Tongue (tissue), 2 donors: ENCODE measurements around the gene POTEI. TPM values are rescaled to one million over a fixed set of nuclear protein-coding genes. Genes with fewer than 3 reads are reported as not detected.
"Not testable (repeated sequence)": the region's sequence is repeated elsewhere in the genome, so short reads cannot be mapped to it uniquely, and the experiment has no call there.

ENCODE experiments used
- DNase-seq: peaks from one replicate; pipeline ENCODE4 v3.0.0-alpha.2; 2015
- total RNA-seq: library from RNA; depleted of rRNA; stranded (reverse); fragments of >200 nt; gene quantifications from one replicate; pipeline ENCODE4 v1.2.3, GENCODE V29; 2014

Gene POTEI
- 0.21 TPM for total RNA-seq

DNA sequence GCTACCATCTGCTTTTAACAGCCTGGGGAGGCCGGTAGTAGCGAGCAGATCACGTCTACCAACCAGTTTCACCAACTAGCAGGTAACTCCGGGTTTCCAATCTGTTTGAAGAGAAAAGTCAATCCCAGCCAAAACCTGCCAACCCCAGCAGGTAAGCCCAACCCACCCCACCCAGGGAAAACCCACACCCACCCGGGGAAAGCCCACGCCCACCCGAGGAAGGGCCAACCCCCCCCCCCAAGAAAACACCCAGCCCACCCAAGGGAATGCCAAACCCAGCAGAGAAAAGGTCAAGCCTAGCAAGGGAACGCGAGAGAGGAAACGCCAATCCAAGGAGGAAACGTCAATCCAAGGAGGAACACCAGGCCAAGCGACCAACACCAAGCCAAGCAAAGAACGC, at the start of gene POTEI:
Gene POTEI, minus strand, starts transcription at position 101 of the 400 bp plus-strand sequence. Its CDS starts 93 bp downstream, at position 8.
- DNase-seq, result not testable (repeated sequence)

DNA sequence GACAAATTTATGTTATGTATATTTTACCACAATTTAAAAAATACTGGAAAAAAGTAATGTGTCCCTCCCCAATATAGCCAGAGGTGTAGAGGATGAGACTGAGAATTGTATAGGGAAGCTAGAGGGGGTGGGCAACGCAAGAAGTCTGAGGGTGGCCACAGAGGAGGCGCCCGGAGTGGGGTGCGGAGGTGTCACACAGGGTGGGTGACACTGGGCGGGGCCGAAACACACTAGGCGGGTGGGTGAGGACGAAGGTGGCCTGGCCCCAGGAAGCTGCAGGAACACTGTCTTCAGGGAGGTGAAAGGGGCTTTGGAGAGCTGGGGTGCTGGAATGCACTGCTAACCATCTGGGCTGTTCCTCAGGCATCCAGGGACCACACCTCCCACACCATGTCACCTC, 47.3 kb upstream of the POTEI start:
- DNase-seq, result not testable (repeated sequence)

GRCh38 chr2:130554178-130554577, 45.0 kb upstream of the POTEI start:
- DNase-seq, result not testable (repeated sequence)

- DNase-seq, result not testable (repeated sequence)
Measured at GRCh38 chr2:130549475-130549874, 40.3 kb upstream of the POTEI start.

GRCh38 chr2:130548418-130548817, 39.3 kb upstream of the POTEI start:
- not testable (repeated sequence) for DNase-seq

DNA sequence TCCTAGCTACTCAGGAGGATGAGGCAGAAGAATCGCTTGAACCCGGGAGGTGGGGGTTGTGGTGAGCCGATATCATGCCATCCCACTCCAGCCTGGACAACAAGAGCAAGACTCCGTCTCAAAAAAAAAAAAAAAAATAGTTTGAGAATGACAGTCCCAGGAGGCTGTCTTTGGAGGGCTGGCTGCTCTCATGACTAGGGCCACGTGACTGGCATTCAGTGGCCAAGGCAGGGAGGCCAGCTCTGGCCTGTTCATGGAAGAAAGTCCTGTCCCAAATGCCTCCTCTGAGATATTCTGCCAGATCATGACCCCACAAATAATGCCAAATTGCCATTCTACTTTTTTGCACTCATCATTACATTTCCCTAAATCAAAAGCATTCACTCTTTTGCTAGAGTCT, 35.9 kb upstream of the POTEI start:
- not testable (repeated sequence) for DNase-seq

DNA sequence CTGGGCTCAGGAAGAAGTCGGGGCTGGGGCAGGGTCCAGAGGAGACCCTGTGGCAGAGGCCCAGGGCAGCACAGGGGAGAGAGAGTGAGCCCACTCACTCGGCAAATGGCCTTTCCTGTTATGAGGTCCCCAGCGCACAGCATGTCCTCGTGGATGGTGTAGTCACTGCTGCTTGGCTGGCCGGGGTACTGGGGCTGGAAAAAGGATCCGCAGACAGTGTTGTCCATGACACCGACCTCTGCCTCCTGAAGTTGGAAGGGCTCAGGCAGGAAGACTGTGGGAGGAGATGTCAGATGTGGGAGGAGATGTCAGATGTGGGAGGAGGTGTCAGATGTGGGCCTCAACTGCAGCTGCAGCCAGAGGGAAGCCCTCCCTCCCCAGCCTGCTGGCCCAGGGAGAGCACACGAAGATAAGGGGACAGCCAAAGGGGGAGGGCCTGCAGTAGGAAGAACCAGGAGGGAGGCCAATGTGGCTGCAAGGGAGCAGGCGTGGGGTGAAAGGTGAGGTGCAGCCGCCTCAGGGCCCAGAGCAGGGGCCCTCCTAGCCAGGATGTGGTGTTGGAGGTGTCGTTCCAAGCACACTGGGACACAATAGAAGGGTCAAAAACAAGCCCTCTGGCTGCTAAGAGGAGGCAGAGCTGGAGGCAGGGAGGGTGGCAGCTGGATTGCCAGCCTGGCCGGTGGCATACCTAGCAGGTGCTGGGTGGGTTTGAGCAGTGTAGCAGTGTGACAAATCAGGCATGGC, 34.8 kb upstream of the POTEI start:
- not testable (repeated sequence) for DNase-seq

DNA sequence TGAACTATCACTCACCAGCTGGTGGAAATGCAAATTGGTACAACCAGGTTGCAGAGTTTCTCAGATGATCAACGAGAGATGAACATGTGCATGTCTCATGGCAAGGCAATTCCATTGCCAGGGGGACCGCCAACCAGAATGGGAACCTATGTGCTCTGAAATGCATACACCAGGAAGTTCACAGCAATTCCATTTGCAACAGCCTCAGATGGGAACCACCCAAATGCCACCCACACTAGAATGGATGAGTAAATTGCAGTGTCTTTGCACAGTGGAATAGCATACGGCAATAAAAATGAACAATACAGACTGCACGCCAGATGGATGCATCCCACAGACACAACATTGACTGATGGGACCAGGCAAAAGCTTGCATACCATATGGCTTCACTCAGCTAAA, 33.7 kb upstream of the POTEI start:
- DNase-seq, result not testable (repeated sequence)

- DNase-seq, result not testable (repeated sequence)
Measured at GRCh38 chr2:130538271-130538670, 29.1 kb upstream of the POTEI start.

GRCh38 chr2:130536654-130537053, 27.5 kb upstream of the POTEI start:
- not testable (repeated sequence) for DNase-seq

GRCh38 chr2:130531672-130532071, 22.5 kb upstream of the POTEI start:
- not testable (repeated sequence) for DNase-seq

- DNase-seq, result not testable (repeated sequence)
Measured at GRCh38 chr2:130531225-130531624, 22.1 kb upstream of the POTEI start.

DNA sequence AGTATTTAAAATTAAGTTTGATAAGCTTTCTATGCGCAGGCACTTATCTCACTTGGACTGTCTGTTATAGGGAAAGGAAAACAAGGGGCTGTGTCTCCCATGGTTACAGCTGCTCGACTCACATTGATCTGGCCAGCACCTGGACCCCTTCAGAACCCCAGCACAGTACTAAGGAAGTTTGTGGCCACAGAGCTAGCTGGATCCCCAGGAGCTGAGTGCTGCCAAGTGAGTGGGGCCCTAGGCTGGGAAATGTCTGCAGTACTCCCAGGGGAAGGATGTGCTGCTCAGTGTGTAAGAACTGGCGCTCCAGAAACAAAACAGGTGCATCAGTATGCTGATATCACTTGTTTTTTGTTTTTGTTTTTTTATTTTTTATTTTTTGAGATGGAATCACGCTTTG, 21.1 kb upstream of the POTEI start:
- not testable (repeated sequence) for DNase-seq

DNA sequence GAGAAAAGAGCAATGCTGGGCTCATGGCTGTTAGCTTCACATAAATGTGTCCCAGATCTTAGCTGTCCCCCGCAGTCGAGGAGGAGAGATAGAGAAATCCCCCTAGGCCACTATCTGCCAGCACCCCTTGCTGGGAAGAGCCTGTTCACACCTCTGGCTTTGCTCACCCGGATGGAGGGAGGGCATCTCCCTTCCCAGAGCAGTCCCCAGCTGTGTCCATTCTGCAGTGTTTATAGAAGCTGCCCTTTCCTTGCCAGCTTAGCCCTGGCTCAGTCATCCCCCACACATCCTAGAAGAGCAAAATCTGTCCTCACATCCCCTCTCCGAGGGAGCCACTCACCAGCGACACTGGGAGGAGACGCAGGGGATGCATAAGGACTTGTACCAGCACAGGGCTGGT, 20.4 kb upstream of the POTEI start:
- DNase-seq, result not testable (repeated sequence)

DNA sequence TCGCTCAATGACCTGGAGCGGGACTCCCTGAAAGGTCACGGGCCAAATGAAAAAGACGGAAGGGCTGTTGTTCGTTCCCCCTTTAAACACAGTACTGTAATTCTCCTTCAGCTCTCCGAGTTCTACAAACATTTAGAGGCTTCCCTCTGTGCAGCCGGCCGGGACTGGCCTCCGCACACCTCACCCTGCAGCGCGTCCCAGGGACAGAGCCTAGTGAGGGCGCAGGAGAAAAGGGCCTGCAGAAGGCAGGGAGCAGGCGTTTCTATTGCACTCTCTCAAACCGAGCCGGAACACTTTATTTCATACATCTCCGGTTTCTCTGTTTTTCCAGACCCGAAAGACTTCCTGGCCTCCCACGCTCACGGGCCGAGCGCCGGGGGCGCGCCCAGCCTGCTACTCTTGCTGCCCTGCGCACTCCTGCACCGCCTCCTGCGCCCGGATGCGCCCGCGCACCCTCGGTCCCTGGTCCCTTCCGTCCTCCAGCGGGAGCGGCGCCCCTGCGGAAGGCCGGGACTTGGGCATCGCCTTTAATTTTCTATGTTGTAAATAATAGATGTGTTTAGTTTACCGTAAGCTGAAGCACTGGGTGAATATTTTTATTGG, 18.3 kb upstream of the POTEI start:
- not testable (repeated sequence) for DNase-seq

- DNase-seq, result not testable (repeated sequence)
Measured at GRCh38 chr2:130522390-130522789, 13.3 kb upstream of the POTEI start.

DNA sequence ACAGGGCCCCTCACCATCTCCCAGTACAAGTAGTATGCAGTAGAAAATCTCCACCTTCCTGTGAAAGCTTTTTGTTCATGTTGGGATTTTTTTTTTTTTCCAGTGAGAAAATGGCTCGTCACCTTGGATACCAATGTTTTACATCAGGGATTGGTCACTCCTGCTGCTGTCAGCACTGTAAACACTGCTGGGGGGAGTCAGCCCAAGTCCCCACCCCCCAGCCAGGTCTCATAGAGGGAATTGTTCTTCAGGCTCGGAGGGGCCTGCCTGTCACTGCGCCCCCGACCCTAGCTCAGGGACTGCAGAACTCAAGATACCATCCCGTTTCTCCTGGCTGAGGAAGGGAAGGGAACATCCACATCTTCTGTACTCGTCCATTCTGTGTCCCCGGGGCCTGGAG, 11.9 kb upstream of the POTEI start, which contains the start of gene CFC1B:
Gene CFC1B, plus strand, starts transcription at position 231 of the 400 bp plus-strand sequence. CDS start 263 bp downstream, outside the sequence.
- DNase-seq, result not testable (repeated sequence)

DNA sequence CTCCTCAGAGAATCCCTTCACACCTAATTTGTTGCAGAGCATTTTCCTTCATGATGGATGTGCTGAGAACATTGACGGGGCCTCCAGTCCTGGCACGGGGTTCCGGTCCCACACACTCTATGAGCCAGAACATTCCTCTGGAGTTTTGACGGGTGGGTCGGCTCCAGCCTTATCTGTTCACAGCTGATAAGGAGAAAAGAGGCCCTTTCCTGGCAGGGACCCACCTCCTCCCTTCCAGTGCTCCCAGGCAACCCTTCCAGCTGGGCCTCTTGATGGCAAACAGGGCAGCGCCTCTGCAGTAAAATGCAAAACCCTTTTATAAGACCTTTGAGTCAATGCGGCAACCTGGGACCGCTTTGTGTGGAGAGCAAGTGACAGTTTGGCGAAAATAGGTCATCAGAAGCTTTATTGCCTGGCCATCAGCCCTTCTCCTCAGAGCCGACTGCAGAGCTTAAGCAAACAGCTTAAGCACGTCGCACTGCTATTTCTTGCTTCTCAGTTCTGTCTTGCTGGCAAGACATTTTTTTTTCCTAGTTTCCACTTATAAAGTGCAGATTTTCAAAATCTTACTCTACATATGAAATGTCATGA, 9.5 kb upstream of the POTEI start:
- DNase-seq, result not testable (repeated sequence)

GRCh38 chr2:130511747-130512451, 2.8 kb upstream of the POTEI start:
- DNase-seq, result not testable (repeated sequence)

DNA sequence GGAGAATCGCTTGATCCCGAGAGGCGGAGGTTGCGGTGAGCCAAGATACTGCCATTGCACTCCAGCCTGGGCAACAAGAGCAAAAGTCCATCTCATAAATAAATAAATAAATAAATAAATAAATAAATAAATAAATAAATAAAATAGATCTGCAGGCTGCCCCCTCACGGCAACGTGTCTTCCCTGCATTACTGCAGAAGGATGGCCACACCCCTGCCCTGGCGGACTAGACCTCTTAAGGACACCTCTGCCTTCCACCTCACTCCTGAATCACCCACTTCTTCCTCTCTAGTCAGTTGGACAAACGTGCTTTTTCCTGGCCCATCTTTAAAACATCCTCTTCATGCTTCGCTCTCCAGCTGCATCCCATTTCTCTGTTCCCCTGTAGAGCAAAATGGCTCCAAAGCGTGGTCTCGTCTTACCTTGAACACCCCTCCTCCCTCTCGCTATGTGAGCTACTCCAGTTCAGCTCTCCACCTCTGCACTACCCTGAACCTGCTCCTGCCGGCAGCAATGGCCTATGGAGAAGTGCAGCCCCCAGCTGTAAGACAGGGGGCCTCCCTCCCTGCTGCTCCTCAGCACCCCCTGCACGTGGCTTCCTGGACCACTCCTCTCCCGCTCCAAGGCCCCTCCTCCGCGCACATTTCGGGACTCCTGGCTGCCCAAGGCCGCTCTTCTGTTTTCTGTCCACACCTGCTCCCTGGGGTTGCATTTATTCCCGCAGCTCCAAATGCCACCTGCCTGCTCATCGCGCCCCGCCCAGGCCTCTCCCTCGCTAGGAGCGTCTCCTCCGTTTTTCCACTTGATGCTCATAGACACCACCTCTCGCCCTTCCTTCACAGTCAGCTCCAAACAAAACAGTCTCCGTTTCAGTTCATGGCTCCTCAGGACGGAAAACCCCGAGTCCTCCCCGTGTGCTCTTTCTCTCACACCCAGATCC, 1.9 kb upstream of the POTEI start:
- DNase-seq, result not testable (repeated sequence)

DNA sequence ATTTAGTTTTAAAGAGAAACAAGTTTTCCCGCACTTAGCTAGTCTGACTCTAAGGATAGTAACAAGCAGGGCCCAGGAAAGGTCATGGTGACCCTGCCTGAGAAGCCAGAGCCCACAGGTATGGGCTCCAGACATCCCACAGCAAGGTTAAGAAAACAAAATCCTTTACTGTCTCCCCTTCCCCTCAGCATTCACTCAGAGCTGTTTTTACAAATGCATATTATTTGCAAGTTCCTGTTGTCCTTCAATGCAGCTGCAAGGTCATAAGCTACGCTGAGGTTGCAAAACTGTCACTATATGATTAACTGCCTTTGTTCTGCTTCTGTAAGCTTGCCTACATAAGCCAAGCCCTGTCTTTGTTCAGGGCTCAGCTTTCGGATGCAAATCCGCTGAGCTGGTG, 18.1 kb downstream of the POTEI start:
- DNase-seq, result not testable (repeated sequence)
